ENCODE results near the gene KIAA1549. TPM values are rescaled to one million over a fixed set of nuclear protein-coding genes. Genes with fewer than 3 reads are reported as not detected.
A peak's percentile ranks its signal among the peaks of the same experiment; 100 is the strongest.

Gene KIAA1549
- total and polyA plus RNA-seq, 9 of the 15 experiments (the other 6 are each of a cell fraction or from before 2014, with no cell fraction given): 0.01 to 0.29 (median 0.07) TPM

DNA sequence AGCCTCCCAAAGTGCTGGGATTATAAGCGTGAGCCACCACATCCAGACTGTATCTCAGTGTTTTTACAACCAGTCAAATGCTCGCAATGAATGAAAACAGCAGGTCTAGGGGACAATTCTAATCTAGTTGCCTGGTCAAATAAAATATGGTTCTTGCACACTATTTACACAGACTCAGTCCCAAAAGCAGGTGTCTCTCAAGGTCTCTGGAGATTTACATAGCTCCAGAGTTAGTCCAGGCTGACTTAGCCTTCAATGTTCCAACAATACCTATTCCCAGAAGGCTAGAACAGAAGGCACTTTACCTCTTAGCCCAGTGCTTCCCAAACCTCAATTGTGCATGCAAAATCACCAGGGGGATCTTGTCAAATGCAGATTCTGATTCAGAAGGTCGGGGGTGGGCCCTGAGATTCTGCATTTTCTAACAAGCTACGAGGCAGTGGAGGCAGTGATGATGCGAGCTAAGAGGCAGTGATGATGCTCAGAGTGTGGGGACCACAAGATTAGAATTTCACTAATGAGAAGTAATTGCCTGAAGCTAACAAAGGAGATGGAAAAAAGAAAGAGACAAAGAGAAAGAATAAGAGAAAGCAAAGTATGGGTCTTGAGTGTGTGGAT, 6.4 kb downstream of the KIAA1549 start:
- no peaks in the 10 kb centered on the region for H3K9me3 ChIP-seq (replicated peaks; ENCODE audit: control insufficient read depth, insufficient read depth, low read depth, low read length)
- H4K20me1 ChIP-seq (replicated peaks; ENCODE audit: control insufficient read depth, insufficient read depth, low read length): 0 out of 2 replicates have a peak, but pooled peaks cover 7% of the 10 kb centered on the region
- under 1% methylated on average over 5 of the region's 5 CpGs for WGBS (ENCODE audit: insufficient coverage, low coverage, missing lambda C conversion rate)
- no peaks in the 10 kb centered on the region for H3K36me3 ChIP-seq (ENCODE audit: control insufficient read depth, insufficient read depth, low read length)
- FAIRE-seq: no peak
- intact Hi-C loops (cut with micrococcal nuclease): no loop called here
- ChIA-PET POLR2A (interaction anchor here (1.1 to 1.4 kb wide), 2 partner anchors 15 to 34 kb away, joined by 3 read pairs; no protein-coding TSS in a partner anchor), CTCF (ENCODE audit: low intra/inter-chr PET ratio) (no interaction called here)
- H3K9ac ChIP-seq (ENCODE audit: insufficient read depth in 1 of 2, low read depth in 2 of 2, low read length in 2 of 2): no peak overlapping the region
- no TSS peak for BruUV-seq (replicated peaks)
- H3K9me1 ChIP-seq (ENCODE audit: control insufficient read depth, insufficient read depth, low read length): no peaks in the 10 kb centered on the region
- H3K27me3 ChIP-seq (ENCODE audit: control insufficient read depth in 2 of 2, insufficient read depth in 2 of 2, low read length in 2 of 2): peaks cover 74 to 81% of the 10 kb centered on the region in 2 experiments
- H3K27ac ChIP-seq (ENCODE audit: extremely low read depth, low read depth, low read length): no peak overlapping the region
- no peak overlapping the region for H2AFZ ChIP-seq (ENCODE audit: low read depth, low read length)
- ATAC-seq: no peak
- TF ChIP-seq NRF1 (conservative IDR thresholded peaks at IDR 0.05 in 1 of 2, IDR thresholded peaks at IDR 0.05 in 1 of 2) (no peak), ZNF77 (CRISPR knock-in tag; IDR thresholded peaks at IDR 0.05) (no peak)
- H3K4me2 ChIP-seq (ENCODE audit: insufficient read depth, low read length): no peak overlapping the region
- H3K79me2 ChIP-seq (ENCODE audit: control insufficient read depth, insufficient read depth, low read length): no peaks in the 10 kb centered on the region
- in situ Hi-C loops (cut with MboI): no loop called here
- no peak overlapping the region for H3K4me3 ChIP-seq
- no peak for DNase-seq (ENCODE audit: extremely low read depth in 1 of 4, low spot score in 3 of 4)
- no peaks in the 10 kb centered on the region for H3K4me1 ChIP-seq (replicated peaks in 1 of 2; ENCODE audit: control insufficient read depth in 2 of 2, insufficient read depth in 2 of 2, low read length in 2 of 2)

- H3K36me3 ChIP-seq (ENCODE audit: control insufficient read depth, insufficient read depth, low read length): no peaks in the 10 kb centered on the region
- 0 out of 2 replicates have a peak, but pooled peaks cover 7% of the 10 kb centered on the region for H4K20me1 ChIP-seq (replicated peaks; ENCODE audit: control insufficient read depth, insufficient read depth, low read length)
- no peak overlapping the region for H3K4me3 ChIP-seq
- H3K27ac ChIP-seq (ENCODE audit: extremely low read depth, low read depth, low read length): no peak overlapping the region
- DNase-seq (ENCODE audit: extremely low read depth in 1 of 4, low spot score in 3 of 4): no peak
- intact Hi-C loops (cut with micrococcal nuclease): no loop called here
- no peak overlapping the region for H3K4me2 ChIP-seq (ENCODE audit: insufficient read depth, low read length)
- ChIA-PET POLR2A (interaction anchor here (1.1 kb wide), 1 partner anchor 35 kb away, joined by 3 read pairs; no protein-coding TSS in a partner anchor), CTCF (ENCODE audit: low intra/inter-chr PET ratio) (no interaction called here)
- H3K27me3 ChIP-seq (ENCODE audit: control insufficient read depth in 2 of 2, insufficient read depth in 2 of 2, low read length in 2 of 2): peaks cover 69 to 81% of the 10 kb centered on the region in 2 experiments
- H2AFZ ChIP-seq (ENCODE audit: low read depth, low read length): no peak overlapping the region
- H3K9me1 ChIP-seq (ENCODE audit: control insufficient read depth, insufficient read depth, low read length): no peaks in the 10 kb centered on the region
- H3K9ac ChIP-seq (ENCODE audit: insufficient read depth in 1 of 2, low read depth in 2 of 2, low read length in 2 of 2): no peak overlapping the region
- H3K79me2 ChIP-seq (ENCODE audit: control insufficient read depth, insufficient read depth, low read length): no peaks in the 10 kb centered on the region
- WGBS (ENCODE audit: insufficient coverage, low coverage, missing lambda C conversion rate): 2% methylated on average over 4 of the region's 4 CpGs
- H3K9me3 ChIP-seq (replicated peaks; ENCODE audit: control insufficient read depth, insufficient read depth, low read depth, low read length): no peaks in the 10 kb centered on the region
- no peak for ATAC-seq
- no peak for TF ChIP-seq MCM3 (IDR thresholded peaks at IDR 0.05)
- no peak for TF ChIP-seq ZNF408 (CRISPR knock-in tag; IDR thresholded peaks at IDR 0.05; ENCODE audit: low read depth)
- no peak for TF ChIP-seq ZNF184 (CRISPR knock-in tag; IDR thresholded peaks at IDR 0.05)
- no peak for TF ChIP-seq ZNF253 (CRISPR knock-in tag; conservative IDR thresholded peaks at IDR 0.05)
- TF ChIP-seq ZNF449 (CRISPR knock-in tag; IDR thresholded peaks at IDR 0.05): no peak
- TF ChIP-seq RNF2 (IDR thresholded peaks at IDR 0.05): 0 out of 2 replicates have a peak, but pooled peaks have one; percentile 1
- TF ChIP-seq ZFPM2 (CRISPR knock-in tag; IDR thresholded peaks at IDR 0.05): no peak
- in situ Hi-C loops (cut with MboI): no loop called here
- FAIRE-seq: no peak
- no peaks in the 10 kb centered on the region for H3K4me1 ChIP-seq (replicated peaks in 1 of 2; ENCODE audit: control insufficient read depth in 2 of 2, insufficient read depth in 2 of 2, low read length in 2 of 2)
- no TSS peak for BruUV-seq (replicated peaks)
These were observed 7.1 kb downstream of the KIAA1549 start for GRCh38 chr7:138974103-138974502.
